Measurements from ENCODE around the gene PIAS1.
A peak's percentile ranks its signal among the peaks of the same experiment; 100 is the strongest.
"Not testable (repeated sequence)": the region's sequence is repeated elsewhere in the genome, so short reads cannot be mapped to it uniquely, and the experiment has no call there.

Gene PIAS1

DNA sequence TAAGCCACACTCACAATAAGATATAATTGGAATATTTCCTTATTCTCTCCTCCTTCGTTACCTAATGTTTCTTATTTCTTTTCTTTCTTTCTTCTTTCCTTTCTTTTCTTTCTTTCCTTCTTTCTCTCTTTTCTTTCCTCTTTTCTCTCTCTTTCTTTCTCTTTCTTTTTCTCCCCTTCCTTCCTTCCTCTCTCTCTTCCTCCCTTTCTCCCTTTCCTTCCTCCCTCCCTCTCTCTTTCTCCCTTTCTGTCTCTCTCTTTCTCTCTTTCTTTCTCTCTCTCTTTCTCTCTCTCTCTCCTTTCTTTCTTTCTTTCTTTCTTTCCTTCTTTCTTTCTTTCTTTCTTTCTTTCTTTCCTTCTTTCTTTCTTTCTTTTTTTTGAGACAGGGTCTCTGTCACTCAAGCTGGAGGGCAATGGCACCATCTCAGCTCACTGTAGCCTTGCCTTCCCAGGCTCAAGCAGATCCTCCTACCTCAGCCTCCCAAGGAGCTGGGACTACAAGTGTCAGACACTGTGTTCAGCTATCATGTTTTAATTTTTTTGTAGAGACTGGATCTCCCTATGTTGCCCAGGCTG, 19.3 kb upstream of the PIAS1 start:
- no peak for DNase-seq

DNA sequence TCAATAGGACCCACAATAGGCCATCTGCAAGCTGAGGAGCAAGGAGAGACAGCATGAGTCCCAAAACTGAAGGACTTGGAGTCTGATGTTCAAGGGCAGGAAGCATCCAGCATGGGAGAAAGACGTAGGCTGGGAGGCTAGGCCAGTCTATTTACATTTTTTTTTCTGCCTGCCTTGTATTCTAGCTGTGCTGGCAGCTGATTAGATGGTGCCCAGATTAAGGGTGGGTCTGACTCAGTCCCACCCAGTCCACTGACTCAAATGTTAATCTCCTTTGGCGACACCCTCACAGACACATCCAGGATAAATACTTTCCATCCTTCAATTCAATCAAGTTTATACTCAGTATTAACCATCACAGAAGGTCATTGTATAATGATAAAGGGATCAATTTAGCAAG, 15.9 kb upstream of the PIAS1 start:
- DNase-seq: no peak

DNA sequence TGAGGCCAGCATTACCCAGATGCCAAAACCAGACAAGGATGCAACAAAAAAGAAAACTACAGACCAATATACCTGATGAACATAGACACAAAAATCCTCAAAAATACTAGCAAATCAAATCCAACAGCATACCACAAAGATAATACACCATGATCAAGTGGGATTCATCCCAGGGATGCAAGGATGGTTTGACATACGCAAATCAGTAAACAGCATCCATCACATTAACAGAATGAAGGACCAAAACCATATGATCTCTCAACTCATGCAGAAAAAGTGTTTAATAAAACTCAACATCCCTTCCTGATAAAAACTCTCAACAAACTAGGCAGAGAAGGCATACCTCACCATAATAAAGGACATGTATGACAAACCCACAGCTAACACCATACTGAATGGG, 14.0 kb upstream of the PIAS1 start:
- no peak for DNase-seq

DNA sequence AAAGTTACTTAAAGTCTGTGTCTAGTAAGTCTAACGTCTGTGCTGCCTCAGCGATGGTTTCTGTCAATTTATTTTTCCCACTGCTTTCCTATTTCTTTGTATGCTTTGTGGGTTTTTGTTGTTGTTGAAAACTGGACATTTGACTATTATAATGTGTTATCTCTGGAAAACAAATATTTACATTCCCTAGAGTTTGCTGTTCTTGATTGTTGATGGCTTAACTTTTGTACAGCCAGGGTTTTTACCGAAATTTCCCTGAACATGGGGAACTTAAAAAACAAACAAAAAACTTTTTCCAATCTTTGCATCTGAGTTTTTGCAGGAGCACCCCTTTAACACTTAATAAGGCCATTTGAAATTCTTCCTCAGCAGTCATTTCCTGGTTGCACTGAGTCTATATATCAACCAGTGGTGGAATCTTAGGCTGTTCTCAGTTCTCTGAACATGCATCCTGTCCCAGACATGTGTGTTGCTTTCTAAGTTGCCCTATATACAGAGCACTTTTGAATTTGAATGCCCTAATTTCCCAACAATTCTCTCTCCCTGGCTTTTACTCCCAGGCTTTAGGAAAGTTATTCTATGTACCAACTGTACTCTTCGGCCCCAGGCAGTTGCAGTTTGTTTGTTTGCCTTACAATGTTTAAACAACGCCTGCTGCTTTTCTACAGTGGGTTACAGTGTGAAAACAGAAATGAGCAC, 11.8 kb upstream of the PIAS1 start:
- DNase-seq: no peak

DNA sequence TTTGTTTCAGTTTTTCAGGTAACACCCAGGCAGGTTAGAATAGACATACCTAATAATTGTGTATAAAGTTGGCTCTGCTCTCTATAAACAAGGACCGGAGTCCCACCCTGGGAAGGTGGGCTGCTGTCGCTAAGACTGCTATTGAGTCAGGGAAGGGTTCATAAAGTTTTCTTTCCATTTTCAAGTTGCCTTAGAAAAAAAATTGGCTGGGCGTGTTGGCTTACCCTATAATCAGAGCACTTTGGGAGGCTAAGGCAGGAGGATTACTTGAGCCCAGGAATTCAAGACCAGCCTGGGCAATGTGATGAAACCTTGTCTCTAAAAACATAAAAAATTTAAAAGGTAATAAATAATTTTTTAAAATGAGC, 11.3 kb upstream of the PIAS1 start:
- DNase-seq: no peak

DNA sequence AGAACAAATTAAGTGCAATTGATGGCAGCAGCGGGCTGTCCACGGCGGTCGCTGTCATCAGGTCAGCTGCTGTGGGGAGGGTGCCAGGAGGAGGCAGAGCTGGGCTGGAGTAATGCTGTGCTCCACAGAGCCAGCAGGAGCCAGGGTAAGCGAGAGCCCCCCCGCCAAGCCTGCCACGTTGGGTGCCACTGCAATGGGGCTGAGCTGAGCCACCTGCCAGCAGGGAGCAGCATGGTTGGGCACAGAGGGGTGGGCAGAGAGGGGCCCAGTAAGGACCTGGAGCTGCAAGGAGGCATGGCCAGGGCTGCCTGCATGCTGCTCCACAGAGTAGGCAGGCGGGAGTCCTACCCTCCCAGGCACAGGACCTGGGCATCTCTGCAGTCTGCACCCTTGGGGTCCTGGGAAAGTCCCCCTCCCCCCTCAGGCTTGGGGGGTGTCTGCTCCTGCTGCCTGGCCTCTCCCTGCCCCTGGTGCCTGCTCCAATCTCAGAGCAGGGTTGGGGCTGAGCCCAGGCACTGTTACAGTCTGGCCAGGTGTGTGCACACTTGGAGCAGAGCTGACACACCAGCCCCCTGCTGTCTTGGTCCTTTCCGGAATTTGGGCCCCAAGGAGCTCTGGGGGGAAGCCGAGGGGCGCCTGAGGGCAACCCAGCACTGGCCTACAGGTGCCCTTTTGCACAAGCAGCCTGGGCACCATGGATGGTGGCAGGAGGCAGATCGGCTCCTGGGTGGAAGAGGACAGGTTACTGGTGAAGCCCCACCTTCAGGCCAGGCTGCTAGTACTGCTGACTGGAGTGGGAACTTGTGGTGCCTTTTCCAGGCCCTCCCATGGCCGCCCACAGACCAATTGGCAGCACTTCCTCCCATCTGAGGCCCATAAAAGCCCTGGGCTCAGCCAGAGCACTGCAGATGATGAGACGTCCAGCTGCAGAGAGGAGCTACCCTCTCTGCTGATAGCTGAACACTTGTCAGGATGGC, 8.5 kb upstream of the PIAS1 start:
- DNase-seq: no peak

DNA sequence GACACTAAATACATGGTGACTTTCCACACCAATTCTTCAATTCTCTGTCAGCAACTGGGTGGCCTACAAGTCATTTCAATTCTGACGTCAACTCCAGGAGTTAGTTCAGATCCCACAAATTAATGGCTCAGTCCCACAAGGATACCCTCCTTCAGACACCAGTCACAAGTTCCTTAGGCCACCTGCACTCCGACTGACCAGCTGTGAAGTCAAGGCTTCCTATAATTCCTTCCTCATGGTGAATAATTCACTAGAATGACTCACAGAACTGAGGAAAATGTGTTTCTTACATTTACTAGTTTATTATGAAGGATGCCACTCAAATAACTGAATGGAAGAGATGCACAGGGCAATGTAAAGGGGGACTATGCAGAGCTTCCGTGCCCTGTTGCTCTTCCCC, 6.3 kb upstream of the PIAS1 start:
- DNase-seq: no peak

DNA sequence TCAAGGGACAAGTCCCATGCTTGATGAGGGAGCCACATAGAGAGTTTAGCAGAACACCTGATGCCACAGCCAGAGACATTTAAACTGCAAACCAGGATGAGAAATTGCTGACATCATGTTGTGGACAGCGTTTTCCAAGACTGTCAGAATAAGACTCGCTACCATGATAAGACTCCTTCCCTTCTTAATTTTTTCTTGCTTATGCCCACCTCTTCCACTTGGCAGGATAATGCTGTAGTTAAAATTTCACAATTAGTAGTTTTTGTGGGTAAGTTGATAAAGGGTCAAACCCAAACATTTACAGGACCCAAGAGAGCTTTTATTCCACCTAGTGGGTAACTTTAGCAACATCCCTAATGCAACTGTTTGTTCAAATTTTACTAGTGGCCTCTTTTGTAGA, 3.0 kb upstream of the PIAS1 start:
- DNase-seq: no peak

DNA sequence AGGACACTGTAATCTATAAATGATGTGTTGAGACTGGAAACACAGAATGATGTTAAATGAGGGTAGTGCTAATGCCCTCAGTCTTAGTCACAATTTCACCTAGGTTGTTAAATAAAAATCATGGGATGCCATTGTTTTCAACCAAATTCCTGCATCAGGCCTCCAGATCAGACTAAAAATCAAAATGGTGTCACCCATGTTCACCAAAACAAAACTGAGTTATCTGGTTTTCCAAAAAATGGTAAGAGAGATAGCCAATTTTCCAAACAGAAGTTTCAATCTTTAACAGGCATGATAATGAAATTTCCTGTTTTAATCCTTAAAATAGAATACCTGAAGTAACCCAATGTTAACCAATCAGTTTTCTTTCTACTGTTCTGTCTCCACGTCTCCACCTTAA, 2.2 kb upstream of the PIAS1 start:
- no peak for DNase-seq

DNA sequence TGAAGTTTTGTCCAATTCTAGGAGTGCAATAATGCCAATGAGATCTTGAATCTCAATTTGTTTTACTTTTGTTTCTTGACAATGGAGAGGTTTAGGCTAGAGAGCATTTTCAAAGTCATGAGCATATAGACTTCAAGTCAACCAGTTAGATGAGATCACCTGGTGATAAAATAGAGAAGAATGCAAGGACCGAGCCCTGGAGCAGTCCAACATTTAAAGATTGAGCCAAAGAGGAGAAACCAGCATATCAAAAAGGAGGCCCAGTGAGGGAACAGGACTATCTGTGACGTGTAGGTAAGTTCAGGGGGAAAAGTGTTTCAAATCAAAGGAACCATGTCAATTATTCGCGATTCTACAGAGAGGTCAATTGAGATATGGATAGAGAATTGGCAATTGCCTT, 1.7 kb upstream of the PIAS1 start:
- no peak for DNase-seq

DNA sequence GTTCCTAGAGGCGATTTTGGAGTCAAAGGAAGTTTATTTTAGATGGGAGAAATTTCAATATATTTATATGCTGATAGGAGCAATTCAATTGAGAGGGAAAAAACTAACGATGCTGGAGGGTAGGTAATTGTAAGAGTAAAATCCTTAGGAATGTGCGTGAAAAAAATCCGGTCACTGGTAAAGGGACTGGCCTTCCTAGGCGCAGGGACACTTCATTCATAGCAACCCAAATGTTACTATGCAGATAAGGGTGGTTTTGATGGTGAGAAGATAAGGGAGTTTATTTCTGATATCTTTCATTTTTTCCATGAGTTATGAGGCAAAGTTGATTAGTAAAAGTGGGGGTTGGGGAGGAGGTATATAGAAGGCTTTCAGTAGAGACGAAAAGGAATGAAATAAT, 1.1 kb upstream of the PIAS1 start:
- no peak for DNase-seq

DNA sequence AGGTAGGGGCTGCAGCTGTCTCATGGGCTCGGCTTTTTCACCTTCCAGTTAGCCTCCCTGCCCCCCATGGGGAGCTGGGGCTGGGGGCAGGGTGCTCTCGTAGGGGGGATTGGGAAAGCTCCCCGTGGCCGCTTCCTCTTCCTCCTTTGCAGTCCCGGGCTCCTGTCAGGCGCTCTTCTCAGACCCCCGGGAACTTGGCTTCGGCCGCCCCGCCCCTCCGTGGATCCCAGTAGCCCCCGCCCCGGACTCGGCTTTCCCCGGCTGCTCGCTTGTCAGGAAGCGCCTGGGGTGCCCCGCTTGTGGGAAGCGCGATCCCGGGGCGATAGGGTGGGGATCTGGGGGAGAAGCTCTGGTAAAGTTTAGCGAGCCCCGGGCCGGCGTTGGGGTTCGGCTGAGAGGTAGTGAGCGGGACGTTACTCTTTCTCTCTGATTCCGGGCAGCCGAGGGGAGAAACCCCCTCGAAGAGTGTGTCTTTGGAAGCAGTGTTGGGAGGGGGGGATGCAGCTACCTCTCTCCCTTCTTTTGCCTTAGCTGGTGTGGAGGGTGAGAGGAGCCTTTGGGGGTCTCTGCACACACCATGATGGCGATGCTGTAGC, 611 bp downstream of the PIAS1 start:
- DNase-seq: no peak

DNA sequence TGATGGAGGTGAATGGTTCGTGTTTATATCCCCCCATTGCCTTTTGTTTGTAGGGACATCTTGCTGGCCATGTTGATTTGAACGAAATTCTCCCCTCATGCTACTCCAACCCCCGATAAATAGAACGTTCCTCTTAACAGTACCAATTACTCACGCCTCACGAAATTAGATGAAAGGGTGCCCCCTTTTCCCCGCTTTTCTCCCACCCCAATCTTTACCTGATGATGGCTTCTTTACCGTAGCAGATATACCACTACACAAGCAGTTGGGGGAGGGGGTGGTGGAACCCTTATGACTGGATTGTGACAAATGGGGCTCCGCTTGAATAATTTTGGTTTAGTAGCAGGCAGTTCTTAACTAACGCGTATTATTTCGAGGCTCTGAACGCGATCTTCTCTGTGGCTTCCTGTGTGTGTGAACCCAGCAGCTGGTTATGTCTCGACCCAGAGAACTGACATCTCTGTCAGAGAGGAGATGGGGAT, 1.1 kb downstream of the PIAS1 start:
- DNase-seq: peak; percentile 10

DNA sequence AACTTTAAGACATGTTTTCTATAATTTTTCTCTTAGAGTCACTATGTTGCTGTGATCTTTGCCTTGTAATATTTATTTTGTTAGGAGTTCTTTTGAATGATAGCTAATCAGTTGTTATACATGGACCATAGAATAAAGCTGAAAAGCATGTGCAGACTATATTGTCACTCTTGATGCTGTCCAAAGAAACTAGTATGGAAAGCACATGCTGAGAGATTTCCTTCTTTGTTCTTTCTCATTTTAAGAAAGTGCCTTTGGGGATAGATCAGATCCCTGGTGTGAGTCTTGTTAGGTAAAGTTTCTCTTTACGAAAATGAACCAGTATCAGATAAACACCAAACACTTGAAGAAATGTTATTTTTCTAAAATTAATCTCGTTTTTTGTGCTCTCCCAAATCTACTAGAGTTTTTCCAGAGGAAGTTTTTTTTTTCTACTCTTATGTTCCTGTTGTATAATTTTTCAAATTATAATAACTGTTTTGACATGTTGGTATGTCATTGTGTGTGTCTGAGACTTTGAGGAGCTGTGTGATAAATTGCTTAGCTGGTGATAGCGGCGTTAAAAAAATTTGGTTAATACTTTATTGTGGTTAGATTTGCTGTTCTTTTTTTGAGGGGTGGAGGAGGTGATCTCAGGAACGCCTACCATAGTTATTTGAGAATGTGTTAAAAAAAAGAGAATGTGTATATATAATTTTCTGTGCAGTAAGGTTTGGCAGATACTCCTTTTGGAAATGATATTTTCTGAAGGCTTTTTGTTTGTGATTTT, 2.2 kb downstream of the PIAS1 start:
- DNase-seq: no peak

DNA sequence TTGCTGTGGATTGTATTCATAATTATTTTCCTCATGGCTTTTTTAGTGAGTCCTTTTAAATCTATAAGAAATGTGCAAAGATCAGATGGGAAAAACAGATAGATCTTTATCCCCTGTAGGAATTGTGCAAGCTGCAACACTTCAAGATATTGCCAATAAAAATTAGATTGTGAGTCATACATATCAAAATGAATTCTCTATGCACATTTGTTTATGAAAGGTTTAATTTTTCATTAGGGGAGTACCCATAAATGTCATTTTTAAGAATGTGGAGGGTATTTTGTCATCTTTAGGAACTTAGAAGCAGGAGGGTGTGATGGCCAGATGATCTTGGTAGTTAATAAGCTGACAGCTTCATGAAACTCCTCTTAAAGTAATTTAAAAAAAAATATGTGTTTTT, 2.9 kb downstream of the PIAS1 start:
- no peak for DNase-seq

DNA sequence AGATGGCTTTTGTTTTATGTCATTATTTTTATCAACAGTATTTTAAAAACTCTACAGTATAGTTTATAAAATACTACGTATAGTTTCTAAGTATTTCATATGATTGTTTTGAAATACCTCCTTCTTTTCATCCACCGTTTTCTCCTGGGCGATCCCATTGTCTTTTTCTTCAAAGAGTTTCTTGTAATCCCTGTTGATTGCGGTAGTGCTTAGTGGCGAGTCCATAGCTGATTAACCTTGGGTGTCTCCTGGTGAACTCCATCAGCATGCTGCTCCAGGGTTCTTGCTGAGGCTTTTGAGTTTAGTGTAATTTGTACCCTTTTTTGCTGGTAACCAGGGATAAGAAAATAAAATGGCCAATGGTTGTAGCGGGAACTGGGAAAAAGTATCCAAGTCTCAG, 3.6 kb downstream of the PIAS1 start:
- DNase-seq: no peak

DNA sequence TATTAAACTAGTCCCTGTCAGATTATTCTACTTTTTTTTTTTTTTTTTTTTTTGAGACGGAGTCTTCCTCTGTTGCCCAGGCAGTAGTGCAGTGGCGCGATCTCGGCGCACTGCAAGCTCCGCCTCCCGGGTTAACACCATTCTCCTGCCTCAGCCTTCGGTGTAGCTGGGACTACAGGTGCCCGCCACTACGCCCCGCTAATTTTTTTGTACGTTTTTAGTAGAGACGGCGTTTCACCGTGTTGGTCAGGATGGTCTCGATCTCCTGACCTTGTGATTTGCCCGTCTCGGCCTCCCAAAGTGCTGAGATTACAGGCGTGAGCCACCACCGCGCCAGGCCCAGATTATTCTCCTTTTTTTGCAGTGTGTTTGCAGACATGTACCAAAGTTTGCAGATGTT, 4.9 kb downstream of the PIAS1 start:
- not testable (repeated sequence) for DNase-seq

DNA sequence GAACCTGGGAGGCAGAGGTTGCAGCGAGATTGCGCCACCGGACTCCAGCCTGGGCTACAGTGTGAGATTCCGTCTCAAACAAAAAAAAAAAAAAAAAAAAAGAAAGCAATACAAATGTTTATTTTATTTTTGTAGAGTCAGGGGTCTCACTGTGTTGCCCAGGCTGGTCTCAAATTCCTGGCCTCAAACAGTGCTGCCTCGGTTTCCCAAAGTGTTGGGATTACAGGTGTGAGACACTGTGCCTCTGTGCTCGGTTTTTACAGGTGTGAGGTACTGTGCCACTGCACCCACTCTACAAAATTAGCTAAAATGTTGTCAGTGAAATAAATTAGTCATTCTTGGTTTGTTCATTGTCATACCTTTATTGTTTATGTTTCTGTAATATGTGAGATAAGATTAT, 5.5 kb downstream of the PIAS1 start:
- no peak for DNase-seq

DNA sequence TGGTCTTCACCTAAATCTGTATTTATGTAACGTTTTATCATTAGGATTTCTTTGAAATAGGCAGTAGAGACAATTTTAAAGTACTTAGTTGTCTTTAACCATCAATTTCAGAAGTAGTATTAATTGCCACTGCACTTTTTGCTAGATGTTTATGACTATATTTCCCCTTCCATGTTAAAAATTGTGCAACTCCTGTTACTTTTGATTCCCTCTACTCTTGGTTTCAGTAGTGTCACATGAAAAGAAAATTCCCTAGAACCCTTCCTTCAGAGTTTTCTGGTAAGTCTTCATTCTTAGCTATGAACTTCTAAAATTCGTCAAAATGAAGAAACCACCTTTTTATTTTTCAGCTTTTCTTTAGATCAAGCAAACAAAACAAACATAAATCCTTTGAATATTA, 7.1 kb downstream of the PIAS1 start:
- DNase-seq: no peak

DNA sequence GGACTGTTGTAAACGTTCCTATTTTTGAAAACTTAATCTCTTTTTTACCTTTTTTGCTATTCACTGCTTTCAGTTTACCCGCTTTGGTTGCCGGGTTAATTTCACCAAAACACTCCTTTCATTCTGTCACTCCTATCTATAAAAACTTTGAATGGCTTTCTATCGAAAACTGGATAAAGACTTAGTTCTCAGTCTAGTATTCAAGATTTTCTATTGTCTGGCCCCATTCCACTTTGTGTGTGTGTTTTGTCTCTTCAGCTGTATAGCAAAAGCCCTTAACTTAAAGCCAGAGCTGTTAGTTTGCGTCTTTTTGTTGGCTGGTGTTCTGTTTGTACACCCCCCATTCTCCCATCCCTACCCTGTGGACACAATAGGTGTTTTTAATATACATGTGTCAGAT, 7.5 kb downstream of the PIAS1 start:
- no peak for DNase-seq

DNA sequence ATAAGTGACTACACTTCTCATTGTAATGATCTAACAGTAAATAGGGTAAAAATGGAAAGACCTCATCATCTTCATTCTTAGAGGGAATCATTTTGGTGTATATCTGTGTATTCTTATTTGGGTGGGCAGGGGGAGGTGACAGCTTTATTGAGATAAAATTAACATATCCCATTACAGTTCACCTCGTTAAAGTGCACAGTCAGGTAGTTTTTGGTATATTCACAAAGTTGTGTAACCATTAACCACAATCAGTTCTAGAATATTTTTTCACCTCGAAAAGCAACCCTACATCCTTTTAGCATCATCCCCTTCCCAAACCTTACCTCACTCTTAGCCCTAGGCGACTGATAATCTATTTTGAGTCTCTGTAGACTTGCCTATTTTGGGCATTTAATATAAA, 8.1 kb downstream of the PIAS1 start:
- no peak for DNase-seq

DNA sequence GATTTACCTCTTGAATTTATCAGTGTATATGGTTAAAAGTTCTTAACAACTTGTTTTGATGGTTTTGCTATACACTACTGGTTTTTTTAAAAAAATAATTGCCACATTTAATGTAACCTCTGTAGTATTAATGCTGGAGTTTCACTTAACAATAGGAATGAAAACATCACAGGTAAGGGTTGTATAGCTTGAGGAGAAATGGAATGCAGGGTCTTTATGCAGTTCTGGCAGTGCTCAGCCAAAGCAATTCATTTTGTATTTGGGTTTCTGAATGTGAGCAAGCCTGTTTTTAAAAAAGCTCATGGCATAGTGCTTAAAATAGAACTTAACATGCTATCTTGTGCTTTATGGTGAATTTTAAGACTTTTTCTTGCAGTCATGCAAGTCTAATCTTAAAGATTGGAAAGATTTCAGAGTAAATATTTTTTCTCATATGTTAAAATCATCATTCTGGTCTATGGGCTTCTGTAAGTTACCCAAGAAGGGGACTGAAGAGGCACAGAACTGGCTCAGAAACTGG, 8.9 kb downstream of the PIAS1 start:
- no peak for DNase-seq

DNA sequence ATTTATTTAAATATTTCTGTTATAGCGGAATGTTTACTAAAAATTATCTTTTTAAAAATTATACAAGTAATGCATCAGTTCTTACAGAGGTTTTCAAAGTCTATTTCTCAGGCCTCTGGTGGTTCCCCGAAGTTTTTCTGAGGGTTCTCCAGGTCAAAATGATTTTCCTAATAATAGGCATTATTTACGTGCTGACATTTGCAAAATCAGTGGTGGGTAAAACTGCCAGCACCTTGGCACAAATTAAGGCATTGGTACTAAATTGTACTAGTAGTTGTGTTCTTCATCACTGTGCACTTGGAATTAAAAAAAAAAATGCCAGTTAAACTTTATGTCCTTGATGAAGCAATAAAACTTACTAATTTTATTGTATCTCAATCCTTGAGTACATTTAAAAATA, 9.5 kb downstream of the PIAS1 start:
- no peak for DNase-seq
